ENCODE data around the gene OPA3. TPM values are rescaled to one million over a fixed set of nuclear protein-coding genes. Genes with fewer than 3 reads are reported as not detected.

Gene OPA3
- total and polyA plus RNA-seq, 10 of the 15 experiments (the other 5 are each of a cell fraction or from before 2014, with no cell fraction given): 2.2 to 24.3 (median 13.3) TPM

- TF ChIP-seq RELB (IDR thresholded peaks at IDR 0.05; ENCODE audit: low read depth): no peak
- TF ChIP-seq ZNF687 (IDR thresholded peaks at IDR 0.05): no peak
- no peak for TF ChIP-seq MEF2A (IDR thresholded peaks at IDR 0.05; ENCODE audit: insufficient read depth, low read depth, low read length)
- TF ChIP-seq PRDM15 (CRISPR knock-in tag; IDR thresholded peaks at IDR 0.05): no peak
- no peak for TF ChIP-seq BCL11A (IDR thresholded peaks at IDR 0.05; ENCODE audit: low read depth, low read length)
- TF ChIP-seq YBX1 (IDR thresholded peaks at IDR 0.05): no peak
Observed at GRCh38 chr19:45574526-45574925, 10.1 kb downstream of the OPA3 start (continued).

All from GM12878 (cell line).